COLO668 (cell line): ENCODE data around the gene VSTM5.
"Not testable (repeated sequence)": the region's sequence is repeated elsewhere in the genome, so short reads cannot be mapped to it uniquely, and the experiment has no call there.

Experiments used
- DNase-seq: peaks from one replicate; lab custom pipeline; 2025; ENCODE audit not compliant: unreplicated experiment; lab: John Stamatoyannopoulos, UW

VSTM5 gene, protein sequence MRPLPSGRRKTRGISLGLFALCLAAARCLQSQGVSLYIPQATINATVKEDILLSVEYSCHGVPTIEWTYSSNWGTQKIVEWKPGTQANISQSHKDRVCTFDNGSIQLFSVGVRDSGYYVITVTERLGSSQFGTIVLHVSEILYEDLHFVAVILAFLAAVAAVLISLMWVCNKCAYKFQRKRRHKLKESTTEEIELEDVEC

DNA sequence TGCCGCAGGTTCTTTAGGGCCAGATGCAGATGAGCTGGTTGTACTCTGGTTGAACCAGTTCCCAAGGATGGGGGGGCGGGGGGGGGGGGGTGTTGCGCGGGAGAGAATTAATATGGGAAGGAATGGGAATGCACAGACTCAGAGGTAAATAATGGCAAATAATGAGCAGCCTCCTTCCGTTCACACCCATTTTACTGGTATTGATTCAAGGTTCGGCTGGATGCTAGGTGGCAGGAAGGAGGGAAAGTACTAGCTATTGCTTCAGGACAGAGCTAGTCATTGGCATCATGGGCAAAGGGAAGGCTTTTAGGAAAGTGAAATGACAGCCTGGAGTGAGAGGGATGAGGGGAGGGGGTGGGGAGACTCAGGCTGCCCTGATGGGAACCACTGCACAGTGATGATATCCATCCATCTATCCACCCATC lies at the start of gene VSTM5:
TSS of gene VSTM5 (minus strand) at position 25 of the 425 bp plus-strand sequence. CDS start 116 bp downstream, outside the sequence.
- DNase-seq, result no peak

DNA sequence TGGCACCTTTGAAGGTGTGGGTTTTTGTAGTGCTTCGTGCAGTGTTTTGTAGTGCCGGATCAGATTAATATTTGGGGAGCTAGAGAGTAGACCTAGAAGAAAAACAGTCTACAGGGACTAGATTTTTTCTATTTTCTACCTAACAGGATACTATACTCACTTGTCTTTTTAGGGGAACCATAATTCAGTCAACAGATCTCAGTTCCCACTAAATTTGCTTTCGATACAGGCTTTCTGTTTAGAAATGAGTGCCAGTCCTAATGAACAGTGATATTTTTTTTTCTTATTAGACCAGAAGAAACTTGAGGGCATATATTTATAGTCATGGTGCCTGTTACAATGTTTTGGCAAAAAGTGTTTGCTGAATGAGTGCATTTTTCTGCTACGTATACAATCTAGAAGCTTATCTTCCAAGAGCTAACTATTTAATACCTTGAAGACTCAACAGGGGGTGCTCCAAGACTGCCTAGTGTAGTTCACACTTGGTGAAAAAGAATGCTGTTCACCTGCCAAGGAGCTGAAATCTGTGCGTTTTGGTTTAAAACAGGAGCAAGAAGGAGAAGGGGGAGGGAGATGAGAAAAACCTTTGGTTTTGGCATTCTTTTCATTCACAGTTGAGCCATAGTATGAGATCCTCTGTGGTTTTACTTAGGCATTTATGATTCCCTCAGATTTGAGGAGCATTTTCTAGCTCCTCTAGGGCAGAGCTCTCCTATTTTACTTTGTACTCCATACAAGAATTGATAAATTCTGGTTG lies 44.9 kb upstream of the VSTM5 start:
- DNase-seq, result peak; percentile 24

DNA sequence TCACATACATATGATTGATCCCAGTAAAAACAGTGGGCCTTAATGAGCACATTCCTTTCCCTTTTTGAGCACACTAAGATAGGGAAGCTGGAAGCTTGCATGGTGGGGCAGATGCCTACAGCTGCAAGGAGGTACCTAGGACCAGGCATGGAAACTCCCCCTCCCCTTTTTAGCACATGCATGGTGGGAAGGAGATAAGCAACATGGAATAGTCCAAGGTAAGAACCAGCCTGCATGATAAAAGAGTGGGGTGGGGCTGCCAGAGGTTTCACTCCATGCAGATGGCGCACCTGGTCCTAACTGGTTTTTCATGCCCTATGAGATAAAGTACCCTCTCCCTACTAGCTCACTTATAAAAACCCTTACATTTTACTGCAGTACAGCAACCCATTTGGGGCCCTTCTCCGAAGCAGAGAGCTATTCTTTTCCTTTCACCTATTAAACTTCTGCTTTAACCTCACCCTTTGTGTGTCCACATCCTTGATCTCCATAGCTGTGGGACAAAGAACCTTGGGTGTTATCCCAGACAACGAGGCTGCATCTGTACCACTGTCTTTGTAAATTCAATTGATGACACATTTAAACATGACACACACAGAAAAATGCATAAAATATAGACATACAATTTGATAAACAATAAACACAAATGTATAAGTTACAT lies 40.1 kb upstream of the VSTM5 start:
- DNase-seq, result no peak

DNA sequence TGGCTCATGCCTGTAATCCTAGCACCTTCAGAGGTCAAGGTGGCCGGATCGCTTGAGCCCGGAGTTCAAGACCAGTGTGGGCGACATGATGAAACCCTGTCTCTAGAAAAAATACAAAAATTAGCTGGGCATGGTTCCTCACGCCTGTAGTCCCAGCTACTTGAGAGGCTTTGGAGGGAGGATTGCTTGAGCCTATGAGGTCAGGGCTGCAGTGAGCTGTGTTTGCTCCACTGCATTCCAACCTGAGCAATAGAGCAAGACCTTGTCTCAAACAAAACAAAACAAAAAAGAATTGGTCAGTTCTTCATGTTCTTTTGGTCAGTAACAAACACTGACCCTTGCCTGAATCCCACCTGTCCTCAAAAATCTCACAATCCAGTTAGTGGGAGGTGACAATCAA lies 36.7 kb upstream of the VSTM5 start:
- no peak for DNase-seq

DNA sequence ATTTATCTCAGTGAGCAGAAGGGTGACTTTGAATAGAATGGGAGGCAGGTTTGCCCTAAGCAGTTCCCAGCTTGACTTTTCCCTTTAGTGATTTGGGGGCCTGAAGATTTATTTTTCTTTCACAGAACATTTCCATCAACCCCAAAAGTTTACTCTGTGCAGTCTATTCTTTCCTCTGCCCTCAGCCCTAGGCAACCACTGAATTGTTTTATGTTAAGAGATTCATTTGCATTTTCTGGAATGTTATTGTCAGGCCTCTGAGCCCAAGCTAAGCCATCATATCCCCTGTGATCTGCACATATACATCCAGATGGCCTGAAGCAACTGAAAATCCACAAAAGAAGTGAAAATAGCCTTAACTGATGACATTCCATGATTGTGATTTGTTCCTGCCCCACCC lies 28.7 kb upstream of the VSTM5 start:
- DNase-seq, result not testable (repeated sequence)

DNA sequence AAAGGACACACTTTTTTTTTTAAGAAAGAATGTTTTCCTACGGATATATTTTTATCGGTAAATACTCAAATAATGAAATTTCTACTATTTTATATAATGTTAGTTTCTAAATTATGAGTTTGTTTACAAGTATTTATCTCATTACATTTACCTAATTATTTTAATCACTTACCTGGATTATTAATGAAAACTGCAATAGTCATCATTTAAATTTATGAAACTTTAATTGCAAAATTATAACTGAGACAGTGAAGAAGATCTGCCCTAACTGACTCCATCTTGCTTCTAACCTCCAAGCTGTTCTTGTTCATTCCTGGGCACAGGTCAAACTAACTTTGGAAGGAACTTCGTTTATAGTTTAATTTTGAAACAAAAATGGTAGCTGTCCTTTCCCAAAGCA lies 25.2 kb upstream of the VSTM5 start:
- DNase-seq, result no peak

DNA sequence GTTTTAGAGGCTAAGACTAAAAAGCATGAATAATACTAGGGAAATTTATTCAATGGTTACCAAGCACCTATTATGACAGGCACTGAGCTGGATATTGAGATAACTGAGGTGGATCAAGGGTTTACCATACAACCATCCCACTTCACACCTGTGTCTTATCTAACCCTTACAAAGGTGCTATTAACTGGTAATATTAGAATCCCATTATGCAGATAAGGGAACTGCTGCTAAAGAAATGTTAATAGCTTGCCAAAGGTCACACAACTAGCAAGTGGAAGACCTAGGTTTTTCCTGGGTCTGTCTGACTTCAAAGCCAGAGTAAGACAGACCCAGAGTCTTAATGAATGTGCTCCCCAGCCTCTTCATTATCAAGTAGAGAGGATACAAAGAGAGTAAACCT lies 21.1 kb upstream of the VSTM5 start:
- no peak for DNase-seq

DNA sequence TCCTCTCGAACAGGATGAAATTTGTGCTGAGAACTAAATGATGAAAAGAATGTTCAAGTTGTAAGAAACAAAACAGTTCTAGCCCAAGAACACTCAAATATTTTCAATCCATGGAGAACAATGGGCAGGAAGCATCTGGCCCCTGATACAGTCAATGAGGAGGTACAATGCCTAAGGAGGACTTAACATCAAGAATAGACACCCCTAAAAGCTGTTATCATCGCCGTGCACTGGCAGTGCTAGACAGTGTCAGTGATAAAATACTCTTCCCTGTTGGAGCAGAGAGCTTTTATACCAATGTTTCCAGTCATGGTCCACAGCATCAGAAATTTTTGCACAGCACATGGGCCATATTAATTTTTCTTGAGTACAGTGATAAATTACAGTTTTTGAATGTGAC lies 20.2 kb upstream of the VSTM5 start:
- no peak for DNase-seq

DNA sequence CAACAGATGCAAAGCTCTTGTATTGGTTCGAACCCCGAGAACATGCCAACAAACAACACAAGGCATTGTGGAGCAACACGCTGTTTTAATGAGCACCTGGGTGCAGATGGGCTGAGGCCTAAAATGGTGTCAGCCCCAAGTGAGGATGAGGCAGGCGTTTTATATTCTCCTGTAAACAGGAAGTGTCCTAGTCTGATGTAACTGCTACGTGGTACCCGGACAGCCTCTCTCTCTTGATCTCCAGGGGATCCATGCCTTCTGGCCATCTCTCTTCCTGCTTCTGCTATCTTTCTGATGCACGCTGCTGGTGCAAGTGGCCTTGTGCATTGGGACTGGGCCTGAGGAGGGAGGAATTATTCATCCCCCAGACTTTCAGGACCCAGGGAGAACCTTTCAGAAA lies 19.4 kb upstream of the VSTM5 start:
- no peak for DNase-seq

DNA sequence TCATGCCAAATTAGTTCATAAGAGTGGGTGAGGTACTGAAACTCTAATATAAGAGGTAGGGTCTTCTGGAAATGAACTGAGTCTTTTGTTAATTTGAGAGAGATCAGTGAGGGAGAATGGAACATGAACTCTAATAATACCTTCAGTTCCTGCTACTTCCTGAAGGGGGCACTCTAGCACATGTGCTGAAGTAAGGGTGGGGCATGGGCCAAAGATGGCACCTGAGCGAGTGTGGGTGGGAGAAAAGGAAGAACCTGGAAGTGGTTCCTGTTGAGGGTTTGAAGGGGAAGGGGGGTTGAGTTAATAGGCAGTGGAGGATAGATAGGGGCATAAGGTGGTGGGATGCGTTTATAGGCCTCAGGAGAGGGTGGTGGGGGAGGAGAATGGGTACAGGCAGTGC lies 18.0 kb upstream of the VSTM5 start:
- not testable (repeated sequence) for DNase-seq

DNA sequence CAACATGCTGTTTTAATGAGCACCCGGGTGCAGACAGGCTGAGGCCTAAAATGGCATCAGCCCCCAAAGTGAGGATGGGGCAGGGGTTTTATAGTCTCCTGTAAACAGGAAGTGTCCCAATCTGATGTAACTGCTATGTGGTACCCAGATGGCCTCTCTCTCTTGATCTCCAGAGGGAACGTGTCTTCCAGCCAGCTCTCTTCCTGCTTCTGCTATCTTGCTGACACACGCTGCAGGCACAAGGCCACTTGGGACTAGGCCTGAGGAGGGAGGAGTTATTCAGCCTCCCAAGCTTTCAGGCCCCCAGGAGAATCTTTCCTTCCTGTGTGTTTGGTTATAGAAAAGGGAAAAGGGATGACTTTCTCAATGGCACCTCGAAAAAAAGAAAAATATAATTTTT lies 11.4 kb upstream of the VSTM5 start:
- DNase-seq, result no peak

DNA sequence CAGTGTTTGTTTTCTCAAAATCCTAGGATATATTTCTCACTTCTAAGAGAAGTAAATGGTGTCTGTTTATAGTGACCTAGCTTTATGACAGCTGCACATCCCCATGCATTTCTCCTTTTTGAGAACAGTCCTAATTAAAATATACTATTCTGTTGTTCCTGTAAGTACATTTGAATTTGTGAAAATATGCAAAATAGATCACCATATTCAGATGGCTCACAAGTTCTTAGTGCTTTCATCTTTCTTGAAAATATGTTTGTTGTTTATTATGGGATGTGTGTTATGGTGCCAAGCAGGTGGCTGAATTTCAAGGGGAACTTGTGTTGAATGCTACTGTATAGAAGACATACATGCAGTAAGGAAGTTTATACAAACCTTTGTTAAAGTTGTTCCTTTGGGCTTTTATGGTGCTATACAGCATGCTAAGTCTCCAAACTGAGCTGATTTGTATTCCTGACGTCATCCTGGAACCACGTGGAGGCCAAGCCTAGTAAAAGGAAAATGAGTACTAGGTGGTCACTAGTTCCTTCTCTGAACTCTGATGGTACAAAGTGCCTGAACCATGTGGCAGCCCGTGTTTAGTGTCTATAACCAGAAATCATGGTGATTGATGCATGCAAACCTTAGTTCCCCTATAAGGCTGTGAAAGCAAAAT lies 7.8 kb upstream of the VSTM5 start:
- no peak for DNase-seq

DNA sequence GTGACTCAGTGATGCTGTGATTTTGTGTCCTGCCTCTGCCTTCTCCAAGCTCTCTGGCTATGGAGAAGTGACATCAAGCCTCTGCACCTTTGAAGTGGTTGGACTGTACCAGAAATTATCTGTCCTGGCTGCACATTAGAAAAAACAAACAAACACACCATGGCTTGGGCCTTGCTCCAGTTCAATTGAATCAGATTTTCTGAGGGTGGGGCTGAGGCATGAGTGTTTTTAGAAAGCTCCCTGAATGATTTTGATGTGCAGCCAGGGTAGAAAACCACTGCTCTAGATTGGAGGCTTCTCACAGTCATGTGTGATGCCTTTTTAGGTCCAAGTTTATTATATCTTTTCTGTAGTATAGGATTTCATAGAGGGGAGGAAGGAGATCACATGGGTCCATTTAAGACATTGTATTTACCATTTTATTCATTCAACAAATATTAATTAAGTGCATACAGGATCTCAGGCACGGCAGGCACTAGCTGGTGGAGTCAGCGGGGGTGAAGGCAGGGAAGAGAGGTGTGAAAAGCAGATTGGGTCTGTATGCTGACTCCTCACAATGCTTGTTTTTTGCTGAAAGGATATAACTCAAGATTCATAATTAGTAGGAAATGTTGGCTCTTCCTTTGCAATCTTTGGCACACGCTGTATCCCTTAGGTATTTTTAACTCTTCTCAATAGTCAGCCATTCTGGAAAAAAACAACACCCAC lies 7.1 kb upstream of the VSTM5 start:
- DNase-seq, result no peak

DNA sequence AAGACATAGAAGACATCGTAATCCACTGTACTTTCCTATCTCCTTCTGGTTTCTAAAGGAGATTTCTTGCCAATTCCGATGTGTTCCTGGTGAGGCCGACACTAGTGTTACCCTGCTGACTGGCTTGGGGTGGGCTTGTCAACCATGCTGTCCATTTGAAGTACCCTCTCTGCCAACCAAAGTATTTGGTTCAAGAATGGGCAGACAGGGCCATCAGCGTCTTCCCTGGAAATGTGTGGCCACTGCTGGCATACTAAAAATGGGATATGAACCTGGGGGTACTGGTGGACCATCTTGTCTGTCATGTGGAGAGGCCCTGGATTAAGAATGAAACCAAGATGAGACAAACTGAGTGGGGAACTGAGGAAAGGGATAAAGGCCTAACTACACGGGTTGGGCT lies 1.8 kb upstream of the VSTM5 start:
- DNase-seq, result no peak

DNA sequence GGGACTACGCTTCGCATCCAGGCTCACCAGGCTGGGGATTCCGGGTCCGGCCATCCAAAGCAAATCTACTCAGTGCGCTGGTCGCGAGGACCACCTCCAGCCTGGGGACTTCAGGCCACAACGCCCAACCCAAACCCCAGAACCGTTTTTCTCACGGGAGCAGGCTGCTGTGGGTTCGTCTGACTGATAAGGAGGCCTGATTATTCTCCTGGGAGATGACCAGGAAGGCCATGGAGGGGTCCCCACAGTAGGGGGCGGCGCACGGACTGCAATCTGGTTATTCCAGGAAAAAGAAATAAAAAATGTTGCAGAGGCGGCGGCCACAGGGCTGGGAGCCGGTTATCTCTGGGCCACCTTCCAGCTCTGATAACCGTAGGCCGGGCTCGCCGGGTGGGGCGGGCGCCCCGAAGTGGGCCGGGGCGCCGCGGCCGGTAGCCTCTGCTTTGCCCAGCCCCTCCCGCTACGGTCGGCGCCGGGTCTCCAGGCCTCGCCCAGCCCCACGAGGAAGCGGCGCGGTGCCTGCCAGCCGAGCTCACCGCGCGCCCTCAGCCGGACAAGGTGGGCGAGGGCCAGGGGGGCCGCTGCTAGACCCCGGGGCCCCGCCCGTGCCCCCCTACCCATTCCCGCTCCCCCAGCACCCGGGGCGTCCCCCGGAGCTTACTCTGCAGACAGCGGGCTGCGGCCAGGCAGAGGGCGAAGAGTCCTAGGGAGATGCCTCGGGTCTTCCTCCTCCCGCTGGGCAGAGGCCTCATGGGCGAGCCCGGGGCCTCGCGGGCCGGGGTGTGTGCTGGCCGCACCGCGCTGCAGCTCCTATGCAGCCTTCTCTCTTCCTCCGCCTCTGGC lies 446 bp downstream of the VSTM5 start:
- peak; percentile 53 for DNase-seq

DNA sequence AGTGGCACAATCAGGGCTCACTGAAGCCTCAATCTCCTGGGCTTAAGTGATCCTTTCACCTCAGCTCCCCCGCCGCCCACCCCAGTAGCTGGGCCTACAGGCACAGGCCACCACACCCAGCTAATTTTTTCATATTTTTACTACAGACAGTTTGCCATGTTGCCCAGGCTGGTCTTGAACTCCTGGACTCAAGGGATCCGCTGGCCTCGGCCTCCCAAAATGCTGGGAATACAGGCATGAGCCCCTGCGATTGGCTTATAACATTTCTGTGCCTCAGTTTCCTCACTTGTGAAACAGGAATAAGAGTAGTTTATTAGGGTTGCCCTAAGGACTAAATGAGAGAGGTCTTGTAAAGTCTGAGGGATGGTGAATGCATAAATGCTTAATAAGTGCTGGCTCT lies 1.2 kb downstream of the VSTM5 start:
- DNase-seq, result no peak

DNA sequence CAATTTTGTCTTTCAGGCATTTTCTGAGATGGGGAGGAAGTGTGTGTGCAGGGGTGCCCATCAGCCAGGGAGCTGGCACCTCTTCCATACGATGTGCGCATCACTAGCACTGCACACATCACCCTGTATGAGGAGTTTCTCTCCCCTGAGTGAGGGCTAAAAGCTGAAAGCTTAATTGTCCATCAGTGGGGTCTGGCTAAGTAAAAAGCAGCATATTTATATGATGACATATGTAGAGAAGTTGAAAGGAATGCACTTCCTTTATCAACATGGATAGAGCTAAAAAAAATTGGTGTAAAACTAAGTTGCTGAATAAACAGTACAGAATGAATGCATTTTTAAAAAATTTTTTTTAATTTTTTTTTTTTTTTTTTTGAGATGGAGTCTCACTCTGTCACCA lies 4.0 kb downstream of the VSTM5 start:
- DNase-seq, result no peak

DNA sequence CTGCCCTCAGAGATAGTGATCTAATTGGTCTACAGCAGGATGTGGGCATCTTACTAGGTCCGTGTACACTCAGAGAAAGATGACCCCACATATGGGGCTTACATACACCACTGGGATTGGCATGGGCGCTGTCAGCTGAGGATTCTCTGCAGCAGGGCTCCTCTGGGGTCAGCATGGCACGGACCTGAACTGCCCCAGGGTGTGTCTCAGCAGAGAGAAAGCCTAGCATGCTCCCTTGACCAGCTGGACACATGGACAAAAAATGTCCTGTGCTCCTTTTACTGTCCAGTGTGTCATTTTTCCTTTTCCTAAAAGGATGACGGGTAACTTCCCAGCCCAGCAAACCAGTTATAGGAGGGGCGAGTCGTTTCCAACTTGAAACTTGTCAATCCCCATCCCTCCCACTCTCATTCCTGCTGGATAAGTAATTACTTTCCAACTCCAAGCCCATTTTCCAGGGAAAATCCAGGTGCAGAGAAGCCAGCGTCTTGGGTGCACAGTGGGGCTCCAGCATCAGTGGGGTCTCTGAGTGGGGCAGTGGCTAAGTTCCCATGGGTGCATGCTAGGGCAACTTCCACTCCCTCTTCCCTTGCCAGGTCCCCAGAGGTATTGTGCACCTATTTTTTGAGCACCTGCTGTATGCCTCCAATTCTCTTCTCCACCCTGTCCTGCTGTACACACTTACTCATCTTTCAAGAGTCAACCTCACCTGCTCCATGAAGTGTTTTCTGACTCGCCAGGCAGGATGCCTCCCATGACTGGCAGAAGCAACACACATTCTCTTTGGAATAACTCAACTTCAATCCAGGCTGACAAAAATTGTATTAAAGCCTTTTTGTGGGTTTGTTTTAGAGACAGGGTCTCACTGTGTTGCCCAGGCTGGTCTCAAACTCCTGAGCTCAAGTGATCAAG lies 5.0 kb downstream of the VSTM5 start:
- no peak for DNase-seq

DNA sequence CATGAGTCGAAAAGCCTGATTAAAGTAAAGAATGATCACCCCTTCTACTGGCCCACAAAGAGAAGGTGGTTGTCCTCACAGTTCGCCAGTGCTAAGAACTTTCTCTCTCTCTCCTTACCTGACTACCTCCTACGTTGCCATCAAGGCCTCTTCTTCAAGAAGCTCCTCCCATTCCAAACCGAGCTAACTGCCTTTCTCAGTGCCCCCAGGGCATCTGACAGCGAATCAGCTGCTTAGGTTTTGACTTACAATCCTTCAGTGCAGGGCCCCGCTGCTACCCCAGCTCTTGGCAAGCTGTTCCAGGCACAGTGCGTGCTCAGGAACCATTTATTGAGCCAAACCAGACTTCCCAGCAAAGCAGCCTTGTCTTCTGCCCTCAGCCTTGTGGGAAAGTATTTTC lies 5.8 kb downstream of the VSTM5 start:
- DNase-seq, result no peak
